ENCODE results near the gene LRRC27. TPM values are rescaled to one million over a fixed set of nuclear protein-coding genes. Genes with fewer than 3 reads are reported as not detected.
A peak's percentile ranks its signal among the peaks of the same experiment; 100 is the strongest.

LRRC27 gene
- total RNA-seq, 1 donor from 2014 or later: 15.5 TPM

DNA sequence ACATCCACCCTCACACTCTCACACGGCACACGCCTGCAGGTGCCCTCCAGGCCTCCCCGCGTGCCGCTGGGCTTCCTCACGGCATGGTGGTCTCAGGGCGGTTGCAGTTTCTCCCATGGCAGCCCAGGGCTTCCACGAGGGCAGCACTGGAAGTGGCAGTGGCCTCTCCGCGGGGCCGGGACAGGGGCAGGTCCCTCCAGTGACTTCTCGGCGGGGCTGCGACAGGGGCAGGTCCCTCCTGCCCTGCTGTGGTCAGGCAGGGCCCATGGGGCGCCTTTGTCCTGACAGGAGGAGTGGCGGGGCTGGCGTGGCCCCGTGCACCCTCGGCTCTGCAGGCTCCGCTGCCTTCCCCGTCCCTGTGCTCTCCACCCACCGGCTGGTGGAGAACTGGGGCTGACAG is 84.0 kb downstream of the LRRC27 start:
- no peaks in the 10 kb centered on the region for H3K9me3 ChIP-seq
- no peaks in the 10 kb centered on the region for H3K27me3 ChIP-seq (ENCODE audit: low read depth)
- no peak overlapping the region for H3K4me3 ChIP-seq
- TF ChIP-seq, protein P1, sequence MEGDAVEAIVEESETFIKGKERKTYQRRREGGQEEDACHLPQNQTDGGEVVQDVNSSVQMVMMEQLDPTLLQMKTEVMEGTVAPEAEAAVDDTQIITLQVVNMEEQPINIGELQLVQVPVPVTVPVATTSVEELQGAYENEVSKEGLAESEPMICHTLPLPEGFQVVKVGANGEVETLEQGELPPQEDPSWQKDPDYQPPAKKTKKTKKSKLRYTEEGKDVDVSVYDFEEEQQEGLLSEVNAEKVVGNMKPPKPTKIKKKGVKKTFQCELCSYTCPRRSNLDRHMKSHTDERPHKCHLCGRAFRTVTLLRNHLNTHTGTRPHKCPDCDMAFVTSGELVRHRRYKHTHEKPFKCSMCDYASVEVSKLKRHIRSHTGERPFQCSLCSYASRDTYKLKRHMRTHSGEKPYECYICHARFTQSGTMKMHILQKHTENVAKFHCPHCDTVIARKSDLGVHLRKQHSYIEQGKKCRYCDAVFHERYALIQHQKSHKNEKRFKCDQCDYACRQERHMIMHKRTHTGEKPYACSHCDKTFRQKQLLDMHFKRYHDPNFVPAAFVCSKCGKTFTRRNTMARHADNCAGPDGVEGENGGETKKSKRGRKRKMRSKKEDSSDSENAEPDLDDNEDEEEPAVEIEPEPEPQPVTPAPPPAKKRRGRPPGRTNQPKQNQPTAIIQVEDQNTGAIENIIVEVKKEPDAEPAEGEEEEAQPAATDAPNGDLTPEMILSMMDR (IDR thresholded peaks at IDR 0.05): no peak
- DNase-seq: no peak
- peaks cover 10% of the 10 kb centered on the region for H3K36me3 ChIP-seq
- H3K4me1 ChIP-seq: peaks cover 78% of the 10 kb centered on the region
- no peak for ATAC-seq
- intact Hi-C loops (cut with DNase I): no loop called here
- H3K27ac ChIP-seq: peak overlapping the region; percentile 95

- H3K4me1 ChIP-seq: peaks cover 78% of the 10 kb centered on the region
- H3K36me3 ChIP-seq: peaks cover 10% of the 10 kb centered on the region
- intact Hi-C loops (cut with DNase I): no loop called here
- H3K9me3 ChIP-seq: no peaks in the 10 kb centered on the region
- no peak overlapping the region for H3K4me3 ChIP-seq
- TF ChIP-seq, protein P1 (IDR thresholded peaks at IDR 0.05): no peak
- DNase-seq (no peak), ATAC-seq (no peak)
- peak overlapping the region; percentile 95 for H3K27ac ChIP-seq
- H3K27me3 ChIP-seq (ENCODE audit: low read depth): no peaks in the 10 kb centered on the region
These were observed 84.7 kb downstream of the LRRC27 start for GRCh38 chr10:132416566-132417256.

- peaks cover 10% of the 10 kb centered on the region for H3K36me3 ChIP-seq
- no peak for ATAC-seq
- intact Hi-C loops (cut with DNase I): no loop called here
- H3K27me3 ChIP-seq (ENCODE audit: low read depth): no peaks in the 10 kb centered on the region
- peaks cover 78% of the 10 kb centered on the region for H3K4me1 ChIP-seq
- TF ChIP-seq, protein P1 (IDR thresholded peaks at IDR 0.05): no peak
- H3K9me3 ChIP-seq: no peaks in the 10 kb centered on the region
- no peak overlapping the region for H3K4me3 ChIP-seq
- no peak for DNase-seq
- peak overlapping the region; percentile 95 for H3K27ac ChIP-seq
These were observed 85.4 kb downstream of the LRRC27 start for GRCh38 chr10:132417257-132417910.

- intact Hi-C loops (cut with DNase I): no loop called here
- ATAC-seq (peak in 1 of 2 donors; percentile 4), DNase-seq (peak; percentile 63)
- TF ChIP-seq, protein P1 (IDR thresholded peaks at IDR 0.05): no peak
- H3K27me3 ChIP-seq (ENCODE audit: low read depth): no peaks in the 10 kb centered on the region
- peak overlapping the region; percentile 95 for H3K27ac ChIP-seq
- peaks cover 10% of the 10 kb centered on the region for H3K36me3 ChIP-seq
- H3K4me3 ChIP-seq: no peak overlapping the region
- no peaks in the 10 kb centered on the region for H3K9me3 ChIP-seq
- peaks cover 76% of the 10 kb centered on the region for H3K4me1 ChIP-seq
These were observed 86.0 kb downstream of the LRRC27 start for GRCh38 chr10:132417957-132418441.

DNA sequence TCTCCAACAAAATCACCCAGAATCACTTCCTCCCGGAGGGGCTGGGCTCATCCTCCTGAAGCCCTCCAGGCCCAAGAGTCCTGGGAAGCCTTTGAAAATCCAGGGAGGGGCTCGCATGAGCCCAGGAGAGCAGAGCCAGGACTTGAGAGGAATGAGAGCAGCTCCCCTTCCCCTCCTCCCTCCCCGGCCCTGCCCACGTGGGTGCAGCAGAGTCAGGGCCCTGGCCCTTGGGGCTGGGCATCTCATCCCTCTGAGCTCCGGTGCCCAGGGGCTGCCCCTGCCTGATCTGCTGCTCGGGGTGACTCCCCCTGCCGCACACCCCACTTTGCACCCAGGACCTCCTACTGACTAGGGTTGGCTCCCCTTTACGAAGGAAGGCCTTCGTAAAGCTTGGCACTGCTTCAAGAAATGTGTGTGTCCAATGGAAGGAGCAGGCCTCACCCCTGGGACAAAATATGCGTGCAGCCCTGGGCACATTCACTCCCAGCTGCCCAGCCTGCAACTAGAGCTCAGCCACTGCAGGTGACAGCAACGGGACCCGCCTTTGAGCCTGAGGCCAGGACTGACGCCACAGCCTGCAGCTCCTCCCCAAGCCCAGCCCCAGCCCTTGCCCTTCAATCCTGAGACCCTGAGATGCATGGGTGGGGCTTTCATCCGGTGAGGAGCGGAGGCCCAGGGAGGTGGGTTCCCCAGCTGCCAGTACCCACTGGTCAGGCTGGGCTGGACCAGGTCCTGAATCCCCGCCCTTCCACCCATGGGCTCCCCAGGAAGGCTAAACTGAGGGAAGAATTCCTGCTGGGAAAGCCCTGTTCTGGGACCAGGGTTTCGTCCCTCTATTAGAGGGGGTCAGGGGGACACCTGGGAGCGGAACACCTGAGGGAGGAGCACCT is 86.8 kb downstream of the LRRC27 start:
- intact Hi-C loops (cut with DNase I): no loop called here
- H3K4me1 ChIP-seq: peaks cover 69% of the 10 kb centered on the region
- TF ChIP-seq, protein P1 (IDR thresholded peaks at IDR 0.05): no peak
- peak; percentile 88 for DNase-seq
- H3K9me3 ChIP-seq: no peaks in the 10 kb centered on the region
- ATAC-seq: peak; percentile 75 to 78
- H3K36me3 ChIP-seq: peaks cover 10% of the 10 kb centered on the region
- no peak overlapping the region for H3K4me3 ChIP-seq
- no peaks in the 10 kb centered on the region for H3K27me3 ChIP-seq (ENCODE audit: low read depth)
- peak overlapping the region; percentile 95 for H3K27ac ChIP-seq
